Colonic mucosa (tissue), 4 donors: ENCODE data around the gene C16orf87. TPM values are rescaled to one million over a fixed set of nuclear protein-coding genes. Genes with fewer than 3 reads are reported as not detected.

ENCODE experiments used
- DNase-seq: peaks from one replicate; pipeline ENCODE4 v3.0.0-alpha.2; 2020
- H3K27ac ChIP-seq: fragments of 200-600 bp; one replicate; pipeline ENCODE4 v1.8.0; 2021
- H3K27me3 ChIP-seq: fragments of 200-600 bp; one replicate; pipeline ENCODE4 v1.8.0; 2021
- H3K36me3 ChIP-seq: fragments of 200-600 bp; one replicate; pipeline ENCODE4 v1.8.0; 2021
- H3K4me1 ChIP-seq: fragments of 200-600 bp; one replicate; pipeline ENCODE4 v1.8.0; 2021; ENCODE audit warnings: mild to moderate bottlenecking
- H3K4me3 ChIP-seq: fragments of 200-600 bp; one replicate; pipeline ENCODE4 v1.8.0; 2021
- H3K9ac ChIP-seq, 2 donors: one replicate each; pipeline ENCODE4 v1.7.0; 2013; ENCODE audit warnings: control low read depth in 2 of 2, low read depth in 2 of 2, low read length in 2 of 2
- H3K9me3 ChIP-seq: fragments of 200-600 bp; one replicate; pipeline ENCODE4 v1.8.0; 2021
- intact Hi-C: fragments of 100-400 bp; cut with DNase I; formaldehyde crosslinking; loops from one replicate; pipeline ENCODE4 v1.14.1; 2022
- total RNA-seq, 2 donors: library from RNA; stranded (reverse); fragmentation: NEBNext Ultra II Directional in 1 of 2; extraction: Animal tissue kit (Norgen Biotek cat#: 25700) in 1 of 2; gene quantifications; one replicate each; pipeline ENCODE4 v1.2.1, GENCODE V29; 2021
- TF ChIP-seq, protein P1 (sequence below): fragments of 200-600 bp; IDR thresholded peaks from one replicate; pipeline ENCODE4 v1.8.0; 2022; ENCODE audit warnings: antibody characterized with exemption, mild to moderate bottlenecking
- donor health status: healthy.
- donor health status: DM: no; HTN: no; CAD: no.
- donor health status: DM: no; HTN: no; CAD: no.

C16orf87 gene
- total RNA-seq, 2 donors from 2014 or later, result 4.8 to 6.7 TPM

DNA sequence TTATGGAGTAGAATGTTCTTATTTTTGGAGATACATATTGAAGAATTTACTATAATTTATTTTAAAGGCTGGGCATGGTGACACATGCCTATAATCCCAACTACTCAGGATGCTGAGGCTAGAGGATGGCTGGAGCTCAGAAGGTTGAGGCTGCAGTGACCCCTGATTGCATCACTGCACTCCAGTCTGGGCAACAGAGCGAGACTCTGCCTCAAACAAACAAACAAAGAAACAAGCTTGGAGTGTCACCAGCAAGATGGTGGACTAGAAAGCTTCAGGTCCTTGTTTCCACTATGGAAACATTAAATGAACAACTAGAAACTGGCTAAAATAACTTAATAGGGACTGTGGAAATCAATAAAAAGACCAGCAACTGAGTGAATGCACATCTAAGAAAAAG lies 35.3 kb upstream of the C16orf87 start:
- intact Hi-C loops, result no loop called here
- H3K4me3 ChIP-seq, result no peak overlapping the region
- H3K9ac ChIP-seq, result no peak overlapping the region
- no peaks in the 10 kb centered on the region for H3K4me1 ChIP-seq
- no peaks in the 10 kb centered on the region for H3K27me3 ChIP-seq
- no peaks in the 10 kb centered on the region for H3K9me3 ChIP-seq
- TF ChIP-seq, protein P1, sequence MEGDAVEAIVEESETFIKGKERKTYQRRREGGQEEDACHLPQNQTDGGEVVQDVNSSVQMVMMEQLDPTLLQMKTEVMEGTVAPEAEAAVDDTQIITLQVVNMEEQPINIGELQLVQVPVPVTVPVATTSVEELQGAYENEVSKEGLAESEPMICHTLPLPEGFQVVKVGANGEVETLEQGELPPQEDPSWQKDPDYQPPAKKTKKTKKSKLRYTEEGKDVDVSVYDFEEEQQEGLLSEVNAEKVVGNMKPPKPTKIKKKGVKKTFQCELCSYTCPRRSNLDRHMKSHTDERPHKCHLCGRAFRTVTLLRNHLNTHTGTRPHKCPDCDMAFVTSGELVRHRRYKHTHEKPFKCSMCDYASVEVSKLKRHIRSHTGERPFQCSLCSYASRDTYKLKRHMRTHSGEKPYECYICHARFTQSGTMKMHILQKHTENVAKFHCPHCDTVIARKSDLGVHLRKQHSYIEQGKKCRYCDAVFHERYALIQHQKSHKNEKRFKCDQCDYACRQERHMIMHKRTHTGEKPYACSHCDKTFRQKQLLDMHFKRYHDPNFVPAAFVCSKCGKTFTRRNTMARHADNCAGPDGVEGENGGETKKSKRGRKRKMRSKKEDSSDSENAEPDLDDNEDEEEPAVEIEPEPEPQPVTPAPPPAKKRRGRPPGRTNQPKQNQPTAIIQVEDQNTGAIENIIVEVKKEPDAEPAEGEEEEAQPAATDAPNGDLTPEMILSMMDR, result no peak
- no peak for DNase-seq
- no peak overlapping the region for H3K27ac ChIP-seq
- H3K36me3 ChIP-seq, result no peaks in the 10 kb centered on the region

DNA sequence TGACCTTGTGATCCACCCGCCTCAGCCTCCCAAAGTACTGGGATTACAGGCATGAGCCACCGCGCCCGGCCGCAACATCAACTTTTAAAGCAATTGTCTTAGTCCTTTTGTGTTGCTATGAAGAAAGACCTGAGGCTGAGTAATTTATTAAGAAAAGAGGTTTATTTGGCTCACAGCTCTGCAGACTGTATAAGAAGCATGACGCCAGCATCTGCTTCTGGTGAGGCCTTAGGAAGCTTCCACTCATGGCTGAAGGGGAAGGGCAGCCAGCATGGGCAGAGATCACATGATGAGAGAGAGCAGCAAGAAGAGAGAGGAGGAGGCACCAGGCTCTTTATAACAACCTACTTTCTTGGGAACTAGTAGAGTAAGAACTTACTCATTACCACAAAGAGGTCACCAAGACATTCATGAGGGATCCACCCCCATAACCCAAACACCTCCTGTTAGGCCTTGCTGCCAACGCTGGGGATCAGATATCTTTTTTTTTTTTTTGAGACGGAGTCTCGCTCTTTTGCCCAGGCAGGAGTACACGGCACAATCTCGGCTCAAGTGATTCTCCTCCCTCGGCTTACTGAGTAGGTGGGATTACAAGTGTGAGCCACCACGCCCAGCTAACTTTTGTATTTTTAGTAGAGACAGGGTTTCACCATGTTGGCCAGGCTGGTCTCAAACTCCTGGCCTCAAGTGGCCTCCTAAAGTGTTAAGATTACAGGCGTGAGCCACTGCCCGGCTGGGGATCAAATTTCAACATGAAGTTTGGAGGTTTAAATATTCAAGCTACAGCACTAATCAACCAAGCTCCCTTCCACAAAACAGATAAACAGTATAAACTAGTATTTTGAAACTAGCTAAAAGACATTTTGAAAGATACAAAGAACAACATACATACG lies 31.8 kb upstream of the C16orf87 start:
- DNase-seq, result no peak
- Histone ChIP-seq H3K4me1 (no peaks in the 10 kb centered on the region), H3K9me3 (no peaks in the 10 kb centered on the region), H3K27ac (no peak overlapping the region), H3K27me3 (no peaks in the 10 kb centered on the region), H3K9ac (no peak overlapping the region), H3K36me3 (no peaks in the 10 kb centered on the region), H3K4me3 (no peak overlapping the region)
- intact Hi-C loops, result no loop called here
- TF ChIP-seq, protein P1, result no peak

DNA sequence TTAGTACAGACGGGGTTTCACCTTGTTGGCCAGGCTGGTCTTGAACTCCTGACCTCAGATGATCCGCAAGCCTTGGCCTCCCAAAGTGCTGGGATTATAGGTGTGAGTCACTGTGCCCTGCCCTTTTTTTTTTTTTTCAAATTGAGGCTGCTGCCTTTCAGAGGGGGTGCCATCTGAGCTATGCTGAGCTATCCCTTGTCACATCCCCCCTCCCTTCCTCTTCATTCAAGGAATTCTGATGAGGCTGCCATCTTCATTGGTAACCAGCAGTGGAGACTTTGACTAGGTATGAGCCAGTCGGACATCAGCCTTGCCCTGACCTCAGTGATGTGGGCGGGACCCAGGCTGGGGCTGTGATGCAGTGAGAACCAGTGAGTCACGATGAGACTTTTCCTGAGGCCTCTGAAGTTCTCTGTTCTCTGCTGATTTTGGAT lies 28.8 kb upstream of the C16orf87 start:
- no peak overlapping the region for H3K4me3 ChIP-seq
- H3K36me3 ChIP-seq, result no peaks in the 10 kb centered on the region
- no peak overlapping the region for H3K27ac ChIP-seq
- H3K4me1 ChIP-seq, result no peaks in the 10 kb centered on the region
- intact Hi-C loops, result no loop called here
- H3K9me3 ChIP-seq, result no peaks in the 10 kb centered on the region
- DNase-seq, result peak; percentile 41
- H3K27me3 ChIP-seq, result no peaks in the 10 kb centered on the region
- TF ChIP-seq, protein P1, result no peak
- no peak overlapping the region for H3K9ac ChIP-seq

DNA sequence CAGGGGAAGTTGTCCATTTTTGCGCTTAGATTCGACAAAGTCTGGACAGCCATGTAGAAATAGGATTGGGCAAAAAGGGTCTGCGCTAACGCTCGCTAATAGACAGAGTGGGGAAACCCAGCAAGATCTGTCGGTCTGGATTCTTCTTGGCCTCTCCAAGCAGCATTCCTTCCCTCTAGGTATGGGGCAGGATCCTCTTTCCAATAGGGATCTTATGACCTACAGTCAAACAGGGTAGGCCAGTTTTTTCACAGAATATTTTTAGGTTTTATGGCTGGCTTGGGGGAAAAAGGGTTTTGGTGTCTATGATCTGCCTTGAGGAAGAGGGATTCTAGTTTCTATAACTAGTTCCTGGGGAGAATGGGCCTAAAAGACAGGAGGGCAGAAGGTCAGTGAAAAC lies 27.2 kb upstream of the C16orf87 start:
- Histone ChIP-seq H3K36me3 (no peaks in the 10 kb centered on the region), H3K27me3 (no peaks in the 10 kb centered on the region), H3K9ac (no peak overlapping the region), H3K4me1 (no peaks in the 10 kb centered on the region), H3K9me3 (no peaks in the 10 kb centered on the region), H3K4me3 (no peak overlapping the region), H3K27ac (no peak overlapping the region)
- intact Hi-C loops, result no loop called here
- TF ChIP-seq, protein P1, result no peak
- no peak for DNase-seq

DNA sequence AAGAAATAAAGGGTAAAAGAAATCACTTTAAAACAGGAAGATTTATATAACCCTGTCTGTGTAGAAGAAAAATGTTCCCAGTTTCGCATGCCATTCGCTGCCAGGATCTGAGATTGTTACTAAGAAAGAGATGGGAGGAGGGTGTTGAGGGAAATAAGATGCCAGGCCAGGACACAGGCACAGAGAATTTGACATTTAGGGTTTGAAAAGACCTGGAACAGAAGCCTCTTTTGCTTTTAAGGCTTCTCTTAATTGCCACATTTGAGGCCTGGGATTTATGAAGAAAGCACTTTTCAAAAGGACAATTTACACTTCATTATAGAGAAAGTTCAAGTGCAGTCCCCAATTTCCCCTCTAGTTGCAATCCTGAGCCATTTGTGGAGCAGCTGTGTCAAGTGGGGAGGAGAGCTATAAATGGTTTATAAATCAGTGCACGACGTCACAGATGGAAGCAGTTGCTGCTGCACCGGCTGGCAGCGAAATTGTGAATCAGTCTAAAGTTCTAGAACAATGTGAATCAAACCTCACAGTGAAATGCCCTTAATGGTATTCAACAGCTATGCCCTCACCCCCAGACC lies 26.5 kb upstream of the C16orf87 start:
- H3K9me3 ChIP-seq, result no peaks in the 10 kb centered on the region
- no peak overlapping the region for H3K27ac ChIP-seq
- no peaks in the 10 kb centered on the region for H3K36me3 ChIP-seq
- no peaks in the 10 kb centered on the region for H3K27me3 ChIP-seq
- H3K9ac ChIP-seq, result no peak overlapping the region
- TF ChIP-seq, protein P1, result no peak
- no peak overlapping the region for H3K4me3 ChIP-seq
- intact Hi-C loops, result no loop called here
- peak; percentile 30 for DNase-seq
- no peaks in the 10 kb centered on the region for H3K4me1 ChIP-seq
